ENCODE data around the gene CAB39L.

CAB39L gene

DNA sequence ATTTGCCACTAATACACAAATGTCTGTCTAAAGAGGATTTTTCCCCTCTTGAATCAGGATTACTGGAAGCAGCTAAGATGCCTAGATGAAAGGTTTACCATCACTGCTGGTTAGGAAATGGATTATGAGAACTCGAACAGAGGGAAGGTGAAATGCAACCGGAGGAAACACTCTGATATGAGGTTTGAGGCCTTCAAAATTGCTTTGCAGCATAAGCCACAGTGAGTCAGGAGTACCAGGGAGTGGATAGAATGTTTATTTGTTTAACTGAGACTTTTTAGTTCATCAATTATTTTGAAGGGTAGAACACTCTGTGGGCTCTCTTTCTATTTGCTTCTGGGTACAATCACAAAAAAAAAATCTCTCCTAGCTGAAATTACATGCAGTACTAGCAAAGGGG, 178.0 kb downstream of the CAB39L start:
- DNase-seq, result no peak

DNA sequence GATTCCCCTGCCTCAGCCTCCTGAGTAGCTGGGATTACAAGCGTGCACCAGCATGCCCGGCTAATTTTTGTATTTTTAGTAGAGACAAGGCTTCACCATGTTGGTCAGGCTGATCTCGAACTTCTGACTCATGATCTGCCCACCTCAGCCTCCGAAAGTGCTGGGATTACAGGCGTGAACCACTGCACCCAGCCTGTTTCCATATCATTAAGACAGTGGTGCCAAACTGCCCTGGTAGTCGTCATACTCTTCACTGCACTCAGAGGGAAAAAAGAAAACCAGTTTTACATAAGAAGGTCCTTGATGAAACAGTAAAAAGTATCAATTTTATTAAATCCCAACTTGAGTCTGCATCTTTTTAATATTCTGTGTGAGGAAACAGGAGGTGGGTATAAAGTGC, 181.2 kb downstream of the CAB39L start:
- no peak for DNase-seq

DNA sequence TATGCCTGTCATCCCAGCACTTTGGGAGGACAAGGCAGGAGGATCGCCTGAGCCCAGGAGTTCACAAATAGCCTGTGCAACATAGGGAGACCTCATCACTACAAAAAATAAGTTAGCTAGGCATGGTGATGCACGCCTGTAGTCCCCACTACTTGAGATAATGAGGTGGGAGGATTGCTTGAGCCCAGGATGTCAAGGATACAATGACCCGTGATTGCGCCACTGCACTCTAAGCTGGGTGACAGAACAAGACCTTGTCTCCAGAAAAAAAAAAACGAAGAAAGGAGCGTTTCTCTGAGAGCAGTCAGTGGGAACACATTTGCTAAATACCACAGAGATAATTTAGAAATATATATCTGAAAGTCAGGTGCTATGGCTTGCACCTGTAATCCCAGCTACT, 184.3 kb downstream of the CAB39L start:
- DNase-seq, result no peak

All from retina (tissue), 1 donor.